HG03280 (cell line): ENCODE results near the gene SLC25A4.
"Not testable (repeated sequence)": the region's sequence is repeated elsewhere in the genome, so short reads cannot be mapped to it uniquely, and the experiment has no call there.

Experiments
- ATAC-seq: cut with Tn5 transposase; IDR thresholded peaks from one replicate; pipeline ENCODE4 v1.9.1; 2021; ENCODE audit warnings: mild to moderate bottlenecking, moderate library complexity; ENCODE audit not compliant: unreplicated experiment

Gene SLC25A4

DNA sequence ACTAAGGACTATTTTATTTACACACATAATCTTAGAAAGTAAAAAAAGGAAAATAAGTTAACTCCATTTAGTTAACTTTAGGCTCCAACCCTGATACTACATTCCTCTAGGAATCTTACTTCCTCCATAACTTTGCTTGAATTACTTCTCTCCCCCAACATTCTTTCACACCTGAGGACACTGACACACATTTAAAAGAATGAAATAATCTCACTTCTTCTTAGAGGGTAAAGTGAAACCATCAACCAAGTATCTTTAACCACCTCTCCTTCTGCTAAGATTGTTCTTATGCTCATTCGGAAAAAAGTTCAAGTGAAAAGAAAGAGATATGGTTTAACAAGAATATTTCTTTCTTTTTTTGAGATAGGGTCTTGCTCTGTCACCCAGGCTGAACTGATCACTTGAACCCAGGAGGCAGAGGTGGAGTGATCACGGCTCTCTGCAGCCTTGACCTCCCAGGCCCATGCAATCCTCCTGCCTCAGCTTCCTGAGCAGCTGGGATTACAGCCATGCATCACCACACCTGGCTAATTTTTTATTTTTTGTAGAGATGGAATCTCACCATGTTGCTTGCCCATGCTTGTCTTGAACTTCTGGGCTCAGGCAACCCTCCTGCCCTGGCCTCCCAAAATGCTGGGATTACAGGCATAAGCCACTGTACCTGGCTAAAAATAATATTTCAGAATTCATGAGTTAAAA, 28.5 kb downstream of the SLC25A4 start:
- peak; percentile 61 for ATAC-seq

DNA sequence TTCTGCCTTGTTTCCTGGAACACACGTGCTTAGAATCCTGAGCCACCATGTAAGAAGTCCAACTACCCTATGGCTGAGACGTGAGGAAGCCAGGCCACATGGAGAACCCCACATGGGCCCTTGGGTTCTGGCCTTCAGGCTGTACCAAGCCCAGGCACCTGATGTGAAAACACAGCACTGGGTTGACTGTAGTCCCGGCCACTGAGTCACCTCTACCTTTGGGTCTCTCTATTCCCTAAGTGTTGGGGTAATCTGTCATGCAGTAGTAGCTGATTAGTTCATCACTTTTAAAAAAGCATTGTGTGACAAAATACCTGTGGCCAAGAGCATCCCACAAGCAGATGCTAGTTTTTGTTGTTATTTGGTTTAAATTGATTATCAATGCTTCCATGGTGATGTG, 36.4 kb downstream of the SLC25A4 start:
- ATAC-seq, result no peak

DNA sequence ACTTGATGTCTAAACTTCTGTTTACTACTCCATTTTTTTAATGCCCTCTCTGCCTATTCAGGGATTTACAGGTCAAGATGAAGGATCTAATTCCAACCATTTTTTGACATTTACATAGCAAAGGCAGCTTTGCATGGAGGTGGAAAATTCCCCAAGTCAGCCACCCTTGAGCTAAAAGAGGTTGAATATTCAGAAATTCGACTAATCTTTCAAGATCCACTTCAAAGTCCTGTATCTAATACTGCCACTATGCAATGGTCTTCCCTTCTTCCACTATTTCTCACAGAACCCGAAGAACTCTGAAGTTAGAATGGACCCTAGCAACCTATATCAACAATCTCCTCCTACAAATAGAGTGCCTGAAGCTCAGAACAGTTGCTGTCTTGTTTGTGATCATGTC, 39.2 kb downstream of the SLC25A4 start:
- ATAC-seq, result no peak

DNA sequence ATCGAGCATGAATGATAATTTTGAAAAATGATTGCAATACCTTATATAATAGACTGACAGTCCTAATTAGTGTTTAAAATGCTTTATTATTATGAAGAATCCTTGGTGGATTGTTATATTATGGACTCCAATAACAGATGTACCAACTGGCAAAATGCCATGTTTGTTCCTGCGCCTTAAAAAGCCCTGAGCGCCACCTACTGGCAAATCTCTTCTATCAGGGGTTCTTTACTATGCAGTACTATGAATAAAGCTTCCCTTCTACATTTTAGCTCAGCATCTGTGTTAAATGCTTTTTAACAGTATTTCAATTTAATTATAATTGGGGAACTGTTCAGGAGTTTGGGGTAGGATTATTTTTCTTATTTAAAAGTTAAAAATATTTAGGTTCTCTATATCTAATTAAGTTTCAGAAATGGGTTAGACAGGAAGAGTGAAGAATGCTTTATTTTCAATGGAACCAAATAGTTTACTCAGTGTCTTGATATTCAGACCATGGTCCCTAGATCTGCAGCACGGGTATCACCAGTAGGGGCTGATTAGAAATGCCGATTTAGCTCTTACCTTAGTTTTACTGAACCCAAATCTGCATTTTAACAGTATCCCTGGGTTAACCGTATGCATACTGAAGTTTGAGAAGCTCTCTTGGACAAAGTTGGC, 40.7 kb downstream of the SLC25A4 start:
- peak; percentile 60 for ATAC-seq

DNA sequence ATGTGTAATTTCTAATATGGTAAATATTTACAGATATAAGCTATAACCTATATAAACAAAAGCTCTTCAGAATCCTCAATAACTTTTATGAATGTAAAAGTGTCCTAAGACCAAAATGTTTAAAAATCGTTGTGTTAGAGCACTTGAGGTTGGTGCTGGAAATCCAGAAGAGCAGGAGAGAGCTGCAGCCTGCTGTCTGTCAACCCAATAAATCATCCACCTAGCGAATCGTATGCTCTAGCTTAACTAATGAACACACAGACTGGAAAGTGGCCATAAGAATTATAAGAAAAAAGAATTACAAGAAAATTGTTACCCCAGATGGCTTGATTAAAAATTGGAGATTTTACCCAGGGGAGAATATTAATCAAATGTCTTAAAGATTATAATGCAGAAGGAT, 43.7 kb downstream of the SLC25A4 start:
- ATAC-seq, result no peak

DNA sequence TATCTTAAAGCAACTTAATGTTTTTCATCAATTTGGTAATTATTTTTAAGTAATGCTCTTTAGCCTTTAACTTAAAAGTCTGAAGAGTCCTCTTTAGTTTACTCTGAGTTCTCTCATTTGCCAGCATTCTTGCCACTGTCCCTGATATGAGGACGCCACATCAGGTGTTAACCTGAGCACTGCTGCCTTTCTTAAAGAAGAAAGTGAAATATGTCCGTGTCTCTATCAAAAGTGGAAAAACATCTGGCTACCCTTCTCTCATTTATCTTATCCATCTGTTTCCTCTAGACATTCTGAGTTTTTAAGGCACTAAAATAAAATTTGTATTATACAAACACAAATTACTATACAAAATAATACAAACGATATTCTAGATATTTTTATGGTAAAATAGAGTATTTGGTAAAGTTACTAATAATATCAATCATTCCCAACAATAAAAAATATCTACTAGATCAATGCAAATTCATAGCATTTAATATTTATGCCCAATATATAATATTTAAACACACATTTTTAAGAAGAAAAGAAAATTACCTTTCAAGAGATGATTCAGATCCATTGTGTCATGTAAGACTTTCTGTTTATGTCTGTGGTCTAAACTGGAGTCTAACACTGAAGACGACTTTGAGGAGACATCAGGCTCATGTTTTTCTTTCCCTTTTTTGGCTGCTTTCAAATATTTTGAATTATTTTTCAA, 46.7 kb downstream of the SLC25A4 start:
- ATAC-seq, result no peak

DNA sequence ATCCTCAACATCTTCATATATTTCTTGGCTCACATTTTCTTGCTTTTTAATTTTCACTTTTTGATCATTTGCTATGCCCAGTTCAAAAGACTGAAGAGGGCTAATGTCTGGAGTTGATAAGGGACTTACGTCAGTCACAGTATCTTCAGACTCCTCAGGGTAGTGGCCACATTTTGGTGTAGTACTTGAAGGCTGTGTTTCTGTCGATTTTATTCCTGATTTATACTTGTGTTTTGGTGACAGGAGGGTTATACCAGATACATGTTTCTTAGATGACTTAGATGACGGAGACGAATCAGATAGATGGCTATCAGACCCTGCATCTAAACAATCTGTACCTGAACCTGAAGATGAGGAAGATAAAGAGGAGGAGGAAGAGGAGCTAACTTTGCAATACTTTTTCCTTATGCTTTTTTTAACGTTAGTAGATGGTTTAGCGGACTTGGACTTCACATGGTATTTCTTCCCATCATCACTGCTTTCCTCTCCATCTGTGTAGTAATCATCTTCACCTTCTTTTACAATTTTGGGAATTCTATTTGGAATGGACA, 47.3 kb downstream of the SLC25A4 start:
- no peak for ATAC-seq

DNA sequence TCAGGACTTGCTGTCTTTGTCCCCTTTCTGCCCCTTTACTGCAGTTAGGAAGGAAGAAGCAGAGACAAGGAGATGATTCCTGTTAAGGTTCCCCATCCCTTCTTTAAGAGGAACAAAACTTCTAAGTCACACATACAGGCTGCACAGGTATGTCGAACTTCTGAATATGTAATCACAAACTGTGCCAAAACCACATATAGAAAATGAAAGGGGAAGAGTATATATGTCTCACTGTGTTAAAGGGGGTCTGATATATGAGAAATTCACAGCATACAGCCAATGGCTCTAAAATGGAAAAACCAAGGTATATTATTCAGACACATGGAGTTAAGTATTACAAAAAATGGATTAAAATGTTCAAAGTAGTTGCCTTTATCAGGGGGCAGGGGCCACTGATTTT, 49.0 kb downstream of the SLC25A4 start:
- ATAC-seq, result peak; percentile 81

DNA sequence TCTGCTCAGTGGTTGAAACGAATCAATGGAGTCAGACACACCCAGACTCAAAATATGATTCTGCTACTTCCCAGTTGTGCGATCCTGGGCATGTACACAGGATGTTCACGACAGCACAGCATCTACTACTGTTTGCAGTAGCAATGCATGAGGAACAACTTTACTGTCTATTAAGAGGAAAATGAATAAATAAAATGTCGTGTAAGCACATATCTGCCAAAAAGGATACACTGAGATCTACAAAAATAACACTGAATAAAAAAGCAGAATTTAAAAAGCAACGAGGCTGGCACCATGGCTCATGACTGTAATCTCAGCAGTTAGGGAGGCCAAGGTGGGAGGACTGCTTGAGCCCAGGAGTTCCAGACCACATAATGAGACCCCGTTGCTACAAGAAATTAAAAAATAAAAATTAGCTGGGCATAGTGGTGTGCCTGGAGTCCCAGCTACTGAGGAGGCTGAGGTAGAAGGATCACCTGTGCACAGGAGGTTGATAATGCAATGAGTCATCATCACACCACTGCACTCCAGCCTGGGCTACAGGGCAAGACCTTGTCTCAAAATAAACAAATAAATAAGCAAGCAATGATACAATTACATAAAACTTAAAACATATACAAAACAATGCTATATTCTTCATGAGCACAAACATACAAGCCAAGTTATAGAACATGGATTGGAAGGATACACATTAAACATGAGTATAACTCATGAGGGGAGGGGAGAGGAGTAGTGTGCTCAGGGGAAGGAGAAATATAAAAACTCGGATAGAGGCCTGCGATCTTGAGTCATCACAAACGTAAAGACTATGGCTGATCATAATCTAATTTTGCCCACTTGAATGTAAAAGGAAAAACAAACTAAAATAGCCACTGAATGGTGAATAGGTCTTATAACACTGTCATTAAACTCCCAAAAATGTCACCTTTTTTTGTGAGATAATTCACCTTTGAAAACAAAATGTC, 52.1 kb downstream of the SLC25A4 start:
- ATAC-seq, result no peak

DNA sequence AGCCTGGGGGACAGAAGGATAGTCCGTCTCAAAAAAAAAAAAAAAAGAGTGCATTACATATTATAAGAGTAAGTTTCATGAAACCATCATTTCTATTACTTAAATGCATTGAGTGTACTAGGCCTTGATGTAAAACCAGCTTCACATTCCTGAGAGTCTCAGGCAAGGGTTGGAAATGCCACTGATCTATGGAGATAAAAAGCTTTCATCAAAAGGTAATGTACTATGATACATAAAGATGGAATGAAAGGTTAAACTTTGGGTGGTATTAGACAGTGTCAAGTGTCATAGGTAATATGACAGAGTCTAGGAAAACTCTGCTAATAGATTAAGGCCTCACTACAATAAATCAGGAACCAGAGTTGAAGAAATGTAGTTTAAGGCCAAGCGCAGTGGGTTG, 53.4 kb downstream of the SLC25A4 start:
- ATAC-seq, result no peak

DNA sequence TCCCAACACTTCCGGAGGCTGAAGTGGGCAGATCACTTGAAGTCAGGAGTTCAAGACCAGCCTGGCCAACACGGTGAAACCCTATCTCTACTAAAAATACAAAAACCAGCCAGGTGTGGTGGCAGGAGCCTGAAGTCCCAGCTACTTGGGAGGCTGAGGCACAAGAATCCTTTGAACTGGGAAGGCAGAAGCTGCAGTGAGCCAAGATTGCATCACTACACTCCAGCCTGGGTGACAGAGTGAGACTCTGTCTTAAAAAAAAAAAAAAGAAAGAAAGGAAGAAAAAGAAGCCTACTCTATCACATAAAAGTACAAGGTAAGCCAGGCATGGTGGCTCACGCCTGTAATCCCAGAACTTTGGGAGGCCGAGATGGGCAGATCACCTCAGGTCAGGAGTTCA, 55.1 kb downstream of the SLC25A4 start:
- not testable (repeated sequence) for ATAC-seq
